Measurements from ENCODE around the gene BMP6.
A peak's percentile ranks its signal among the peaks of the same experiment; 100 is the strongest.

Gene BMP6

GRCh38 chr6:7909323-7910276, 183.7 kb downstream of the BMP6 start:
- peak; percentile 29 for DNase-seq

GRCh38 chr6:7910298-7910653, 184.4 kb downstream of the BMP6 start:
- no peak for DNase-seq

GRCh38 chr6:7910654-7911344, 184.9 kb downstream of the BMP6 start, which contains the start of gene TXNDC5:
TXNDC5 (minus strand) TSS chr6:7910788; CDS start chr6:7910776, 12 bp downstream.
- DNase-seq, result peak; percentile 68

- DNase-seq, result no peak
These were observed 185.4 kb downstream of the BMP6 start for GRCh38 chr6:7911345-7911725.

GRCh38 chr6:7912024-7912423, 186.1 kb downstream of the BMP6 start:
- DNase-seq, result no peak

GRCh38 chr6:7912736-7913517, 187.0 kb downstream of the BMP6 start:
- DNase-seq, result no peak

- DNase-seq, result no peak
These were observed 188.4 kb downstream of the BMP6 start for GRCh38 chr6:7914311-7914710.

GRCh38 chr6:7914991-7915789, 189.3 kb downstream of the BMP6 start:
- DNase-seq, result no peak

- no peak for DNase-seq
These were observed 191.1 kb downstream of the BMP6 start for GRCh38 chr6:7916959-7917358.

- DNase-seq, result no peak
These were observed 191.8 kb downstream of the BMP6 start for GRCh38 chr6:7917729-7918128.

GRCh38 chr6:7918403-7918802, 192.5 kb downstream of the BMP6 start:
- no peak for DNase-seq

GRCh38 chr6:7919871-7920270, 194.0 kb downstream of the BMP6 start:
- no peak for DNase-seq

- DNase-seq, result no peak
These were observed 194.5 kb downstream of the BMP6 start for GRCh38 chr6:7920425-7920824.

- DNase-seq, result no peak
These were observed 195.1 kb downstream of the BMP6 start for GRCh38 chr6:7921046-7921445.

GRCh38 chr6:7921632-7922092, 195.8 kb downstream of the BMP6 start:
- DNase-seq, result no peak

- no peak for DNase-seq
These were observed 196.7 kb downstream of the BMP6 start for GRCh38 chr6:7922596-7922995.

GRCh38 chr6:7924867-7925266, 199.0 kb downstream of the BMP6 start:
- no peak for DNase-seq

Data from CD4-positive, alpha-beta T cell treated with Interleukin-21 for 1 hour (primary cell).